ENCODE results near the gene NATD1.

- no peak for TF ChIP-seq CTCF (IDR thresholded peaks at IDR 0.05; ENCODE audit: borderline replicate concordance, extremely low read depth, low read length, poor library complexity, severe bottlenecking)
- no peak for TF ChIP-seq EZH2 (IDR thresholded peaks at IDR 0.05; ENCODE audit: borderline replicate concordance, low read depth, low read length, severe bottlenecking)
These were observed 9.5 kb downstream of the NATD1 start for GRCh38 chr17:21243516-21244303.
